ENCODE results near the gene WBP1L.
"Not testable (repeated sequence)": the region's sequence is repeated elsewhere in the genome, so short reads cannot be mapped to it uniquely, and the experiment has no call there.

The WBP1L gene

GRCh38 chr10:102844190-102844776 is 100.5 kb downstream of the WBP1L start:
- DNase-seq, result not testable (repeated sequence)

GRCh38 chr10:102845352-102845902 is 101.7 kb downstream of the WBP1L start:
- no peak for DNase-seq

- DNase-seq, result no peak
These were observed 106.3 kb downstream of the WBP1L start for GRCh38 chr10:102850025-102850518.

- not testable (repeated sequence) for DNase-seq
These were observed 109.5 kb downstream of the WBP1L start for GRCh38 chr10:102853237-102853636.

- DNase-seq, result not testable (repeated sequence)
These were observed 112.1 kb downstream of the WBP1L start for GRCh38 chr10:102855731-102856436.

- DNase-seq, result no peak
These were observed 113.1 kb downstream of the WBP1L start for GRCh38 chr10:102856758-102857424.

- DNase-seq, result no peak
These were observed 116.2 kb downstream of the WBP1L start for GRCh38 chr10:102859911-102860310.

GRCh38 chr10:102863660-102864059 is 119.9 kb downstream of the WBP1L start:
- DNase-seq, result no peak

GRCh38 chr10:102865620-102866019 is 121.9 kb downstream of the WBP1L start:
- no peak for DNase-seq

All from midbrain (tissue), 1 donor.